Measurements from ENCODE around the gene AAMP.

GRCh38 chr2:218306184-218306920 lies 36.4 kb upstream of the AAMP start:
- TF ChIP-seq CTCF (IDR thresholded peaks at IDR 0.05; ENCODE audit: extremely low read depth in 1 of 2, insufficient read depth in 1 of 2, low read depth in 1 of 2, low read length in 2 of 2) (no peak), EZH2 (IDR thresholded peaks at IDR 0.05; ENCODE audit: borderline replicate concordance, low read depth, low read length, severe bottlenecking) (no peak), POLR2A (IDR thresholded peaks at IDR 0.05; ENCODE audit: low read depth, low read length) (no peak), POLR2AphosphoS5 (IDR thresholded peaks at IDR 0.05; ENCODE audit: insufficient read depth, low read depth, low read length) (no peak)

Data from endothelial cell of umbilical vein (primary cell).